H9 (cell line): ENCODE results near the gene FHIT. TPM values are rescaled to one million over a fixed set of nuclear protein-coding genes. Genes with fewer than 3 reads are reported as not detected.

ENCODE experiments used
- DNase-seq: peaks from one replicate; pipeline ENCODE4 v3.0.0-alpha.2; 2017
- H2AFZ ChIP-seq: one replicate; pipeline ENCODE4 v1.6.1; 2013; ENCODE audit warnings: mild to moderate bottlenecking, low read length, control low read depth, moderate library complexity
- H2AK5ac ChIP-seq: 2 replicates; pipeline ENCODE4 v1.6.1; 2013; ENCODE audit warnings: low read length, control low read depth, mixed read lengths; ENCODE audit not compliant: insufficient read length
- H2BK120ac ChIP-seq: one replicate; pipeline ENCODE4 v1.6.1; 2013; ENCODE audit warnings: low read depth, mild to moderate bottlenecking, low read length, control low read depth, inconsistent platforms; ENCODE audit not compliant: poor library complexity, severe bottlenecking
- H2BK12ac ChIP-seq: 2 replicates; pipeline ENCODE4 v1.6.1; 2013; ENCODE audit warnings: low read length, control low read depth, mixed read lengths, low read depth; ENCODE audit not compliant: insufficient read length
- H2BK15ac ChIP-seq: 2 replicates; pipeline ENCODE4 v1.6.1; 2013; ENCODE audit warnings: low read depth, low read length, control low read depth
- H2BK20ac ChIP-seq: one replicate; pipeline ENCODE4 v1.6.1; 2013; ENCODE audit warnings: low read depth, mild to moderate bottlenecking, low read length, control low read depth, inconsistent platforms; ENCODE audit not compliant: poor library complexity, severe bottlenecking
- H2BK5ac ChIP-seq: 2 replicates; pipeline ENCODE4 v1.6.1; 2013; ENCODE audit warnings: low read length, control low read depth, mixed read lengths; ENCODE audit not compliant: insufficient read length
- H3K14ac ChIP-seq: 2 replicates; pipeline ENCODE4 v1.6.1; 2013; ENCODE audit warnings: low read length, control low read depth; ENCODE audit not compliant: insufficient read depth
- H3K18ac ChIP-seq: 2 replicates; pipeline ENCODE4 v1.6.1; 2013; ENCODE audit warnings: low read depth, mild to moderate bottlenecking, mixed read lengths, low read length, control low read depth; ENCODE audit not compliant: insufficient read length
- H3K23ac ChIP-seq: 2 replicates; pipeline ENCODE4 v1.6.1; 2013; ENCODE audit warnings: low read length, control low read depth, mixed read lengths, low read depth; ENCODE audit not compliant: insufficient read length
- H3K23me2 ChIP-seq: 2 replicates; pipeline ENCODE4 v1.6.1; 2013; ENCODE audit warnings: low read depth, mild to moderate bottlenecking, mixed read lengths, low read length, control low read depth; ENCODE audit not compliant: insufficient read length, poor library complexity, severe bottlenecking
- H3K27ac ChIP-seq: 2 replicates; pipeline ENCODE4 v1.5.1; 2013; ENCODE audit warnings: low read length, control low read depth, mixed read lengths, low read depth; ENCODE audit not compliant: insufficient read length
- H3K27me3 ChIP-seq: 2 replicates; pipeline ENCODE4 v1.6.1; 2013; ENCODE audit warnings: low read length, control low read depth, inconsistent platforms; ENCODE audit not compliant: insufficient read depth
- H3K4ac ChIP-seq: 2 replicates; pipeline ENCODE4 v1.6.1; 2013; ENCODE audit warnings: low read depth, mild to moderate bottlenecking, control low read depth, inconsistent platforms, low read length, moderate library complexity
- H3K4me1 ChIP-seq: 2 replicates; pipeline ENCODE4 v1.6.1; 2013; ENCODE audit warnings: low read length, control low read depth, inconsistent platforms; ENCODE audit not compliant: insufficient read depth
- H3K4me2 ChIP-seq: 2 replicates; pipeline ENCODE4 v1.6.1; 2013; ENCODE audit warnings: low read length, control low read depth, mixed read lengths; ENCODE audit not compliant: insufficient read length, insufficient read depth
- H3K56ac ChIP-seq: 2 replicates; pipeline ENCODE4 v1.6.1; 2013; ENCODE audit warnings: low read depth, mild to moderate bottlenecking, mixed read lengths, low read length, control low read depth; ENCODE audit not compliant: insufficient read length
- H3K79me1 ChIP-seq: 2 replicates; pipeline ENCODE4 v1.6.1; 2013; ENCODE audit warnings: low read depth, mild to moderate bottlenecking, moderate library complexity, low read length, control low read depth, inconsistent platforms; ENCODE audit not compliant: insufficient read depth, poor library complexity, severe bottlenecking
- H3K79me2 ChIP-seq: 2 replicates; pipeline ENCODE4 v1.6.1; 2013; ENCODE audit warnings: low read length, control low read depth, inconsistent platforms; ENCODE audit not compliant: insufficient read depth
- H3K9ac ChIP-seq: 2 replicates; pipeline ENCODE4 v1.6.1; 2013; ENCODE audit warnings: low read length, control low read depth, mixed read lengths; ENCODE audit not compliant: insufficient read length; ENCODE audit errors: extremely low read depth
- H3K9me3 ChIP-seq: one replicate; pipeline ENCODE4 v1.6.1; 2013; ENCODE audit warnings: low read depth, low read length, inconsistent platforms; ENCODE audit not compliant: control insufficient read depth
- H3T11ph ChIP-seq: one replicate; pipeline ENCODE4 v1.6.1; 2013; ENCODE audit warnings: mild to moderate bottlenecking, low read length, control low read depth, inconsistent platforms
- H4K20me1 ChIP-seq: one replicate; pipeline ENCODE4 v1.6.1; 2013; ENCODE audit not compliant: control insufficient read depth, insufficient read length, insufficient read depth
- H4K5ac ChIP-seq: 2 replicates; pipeline ENCODE4 v1.6.1; 2013; ENCODE audit warnings: low read depth, mild to moderate bottlenecking, mixed read lengths, low read length, control low read depth; ENCODE audit not compliant: insufficient read length
- H4K8ac ChIP-seq: replicated peaks from 2 replicates; pipeline ENCODE4 v1.6.1; 2013; ENCODE audit warnings: low read length, control low read depth, mixed read lengths, low read depth; ENCODE audit not compliant: insufficient read length
- H4K91ac ChIP-seq: 2 replicates; pipeline ENCODE4 v1.6.1; 2013; ENCODE audit warnings: low read depth, mild to moderate bottlenecking, moderate library complexity, mixed read lengths, low read length, control low read depth; ENCODE audit not compliant: insufficient read length
- H3K27ac Mint-ChIP-seq, 3 experiments: 2 replicates in 2 of 3; 3 replicates in 1 of 3; pipeline ENCODE4 v1.8.0; 2020 to 2021; ENCODE audit warnings: mixed read lengths in 3 of 3, mild to moderate bottlenecking in 1 of 3, moderate library complexity in 1 of 3
- H3K27me3 Mint-ChIP-seq: 2 replicates; pipeline ENCODE4 v1.8.0; 2021; ENCODE audit warnings: low read depth, mild to moderate bottlenecking, moderate library complexity, mixed read lengths
- H3K36me3 Mint-ChIP-seq, 3 experiments: 2 replicates in 2 of 3; 3 replicates in 1 of 3; pipeline ENCODE4 v1.8.0; 2020 to 2021; ENCODE audit warnings: low read depth in 3 of 3, mixed read lengths in 3 of 3; ENCODE audit not compliant: insufficient read depth in 1 of 3
- H3K4me1 Mint-ChIP-seq, 2 experiments: 2 replicates each; pipeline ENCODE4 v1.8.0; 2020; ENCODE audit warnings: mixed read lengths in 2 of 2
- H3K4me3 Mint-ChIP-seq, 2 experiments: 2 replicates in 1 of 2; 3 replicates in 1 of 2; pipeline ENCODE4 v1.8.0; 2020 to 2021; ENCODE audit warnings: mild to moderate bottlenecking in 2 of 2, mixed read lengths in 2 of 2, moderate library complexity in 1 of 2
- H3K9me3 Mint-ChIP-seq, 2 experiments: 2 replicates in 1 of 2; 3 replicates in 1 of 2; pipeline ENCODE4 v1.8.0; 2020; ENCODE audit warnings: mild to moderate bottlenecking in 2 of 2, mixed read lengths in 2 of 2, moderate library complexity in 1 of 2
- WGBS: extraction: QIAGEN DNeasy Blood & Tissue Kit; methylation state at CpG from one replicate; pipeline ENCODE4 v1.1.7; 2013; ENCODE audit warnings: missing lambda C conversion rate, low lambda C conversion rate, mixed read lengths; ENCODE audit not compliant: insufficient read length; ENCODE audit errors: extremely low coverage; 5-methylcytosine and 5-hydroxymethylcytosine counted together
- total RNA-seq: library from RNA; stranded (reverse); gene quantifications from 2 replicates; pipeline ENCODE4 v1.2.1, GENCODE V29; 2021
- TF ChIP-seq, protein P1 (sequence below): fragments of 200-600 bp; sonication (generic); conservative IDR thresholded peaks from 3 replicates; pipeline ENCODE4 v1.8.0; 2021; ENCODE audit warnings: antibody characterized with exemption, mild to moderate bottlenecking

The FHIT gene
- total RNA-seq, 1 experiment from 2014 or later = 3.0 TPM

DNA sequence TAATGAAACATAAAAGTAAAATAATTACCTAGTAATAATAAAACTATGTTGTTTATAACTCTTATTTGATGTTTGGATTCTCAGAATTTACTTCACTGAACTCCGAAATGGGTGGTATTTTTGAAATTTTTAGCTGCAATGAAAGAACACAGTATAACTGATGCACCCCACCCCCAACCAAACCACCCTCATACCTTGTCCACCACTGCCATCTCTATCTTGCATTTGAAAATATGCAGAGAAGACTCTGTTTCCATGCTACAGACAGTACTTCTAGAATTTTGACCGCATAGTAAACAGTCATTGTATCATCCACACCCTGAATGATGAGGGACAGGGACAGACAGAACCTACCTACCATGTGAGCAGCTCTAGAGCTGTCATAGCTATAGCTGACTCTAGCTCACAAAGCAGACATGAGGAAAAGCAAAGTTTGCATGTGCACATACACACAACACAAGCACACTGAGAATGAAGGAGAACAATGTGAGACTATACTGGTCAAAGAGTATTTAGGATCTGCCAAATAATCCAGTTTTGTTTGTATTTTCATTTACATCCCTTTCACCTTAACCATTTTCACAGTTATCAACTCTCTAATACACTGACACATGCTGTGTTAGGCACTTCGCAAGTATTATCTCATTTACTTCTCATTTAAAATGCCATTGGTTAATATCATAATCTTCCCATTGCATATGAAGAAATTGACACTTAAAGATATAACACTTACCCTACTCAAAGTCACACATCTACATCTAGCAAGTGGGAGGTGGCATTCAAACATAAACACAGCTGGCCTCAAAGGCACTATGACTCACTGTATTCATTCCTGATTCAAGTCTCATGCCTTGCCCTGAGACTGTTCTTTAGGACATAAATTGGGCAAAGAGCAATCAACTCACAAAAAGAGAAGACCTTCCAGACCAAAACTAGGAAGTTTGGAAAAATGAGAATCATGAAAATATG, 1186.8 kb downstream of the FHIT start:
- no peak overlapping the region for H3K4me2 ChIP-seq
- no peak overlapping the region for H3K4me3 Mint-ChIP-seq
- H2BK20ac ChIP-seq = no peak overlapping the region
- no peaks in the 10 kb centered on the region for H3K27me3 ChIP-seq
- H2BK15ac ChIP-seq = no peak overlapping the region
- H4K20me1 ChIP-seq = no peaks in the 10 kb centered on the region
- H3K9ac ChIP-seq = no peak overlapping the region
- H4K5ac ChIP-seq = no peak overlapping the region
- H3K27ac Mint-ChIP-seq = no peak overlapping the region
- peaks cover 0 to 2% of the 10 kb centered on the region in 2 experiments; a peak in 1 of 4 replicates for H3K4me1 Mint-ChIP-seq
- H3K23ac ChIP-seq = no peak overlapping the region
- H3K36me3 Mint-ChIP-seq = no peaks in the 10 kb centered on the region
- no peaks in the 10 kb centered on the region for H3K23me2 ChIP-seq
- no peak overlapping the region for H3K27ac ChIP-seq
- no peaks in the 10 kb centered on the region for H3K4me1 ChIP-seq
- no peaks in the 10 kb centered on the region for H3K79me2 ChIP-seq
- H3K9me3 Mint-ChIP-seq = no peaks in the 10 kb centered on the region
- H4K91ac ChIP-seq = no peak overlapping the region
- no CpG with 5 or more reads among the region's 3 CpGs for WGBS
- no peak overlapping the region for H4K8ac ChIP-seq
- H3T11ph ChIP-seq = no peak overlapping the region
- H3K9me3 ChIP-seq = no peaks in the 10 kb centered on the region
- no peaks in the 10 kb centered on the region for H3K27me3 Mint-ChIP-seq
- H2BK5ac ChIP-seq = no peak overlapping the region
- H2BK12ac ChIP-seq = no peak overlapping the region
- no peak overlapping the region for H2AK5ac ChIP-seq
- H3K4ac ChIP-seq = no peak overlapping the region
- H3K79me1 ChIP-seq = no peaks in the 10 kb centered on the region
- H3K18ac ChIP-seq = no peak overlapping the region
- no peak overlapping the region for H3K56ac ChIP-seq
- no peak overlapping the region for H3K14ac ChIP-seq
- no peak overlapping the region for H2BK120ac ChIP-seq
- DNase-seq = no peak
- H2AFZ ChIP-seq = no peak overlapping the region
- TF ChIP-seq, protein P1, sequence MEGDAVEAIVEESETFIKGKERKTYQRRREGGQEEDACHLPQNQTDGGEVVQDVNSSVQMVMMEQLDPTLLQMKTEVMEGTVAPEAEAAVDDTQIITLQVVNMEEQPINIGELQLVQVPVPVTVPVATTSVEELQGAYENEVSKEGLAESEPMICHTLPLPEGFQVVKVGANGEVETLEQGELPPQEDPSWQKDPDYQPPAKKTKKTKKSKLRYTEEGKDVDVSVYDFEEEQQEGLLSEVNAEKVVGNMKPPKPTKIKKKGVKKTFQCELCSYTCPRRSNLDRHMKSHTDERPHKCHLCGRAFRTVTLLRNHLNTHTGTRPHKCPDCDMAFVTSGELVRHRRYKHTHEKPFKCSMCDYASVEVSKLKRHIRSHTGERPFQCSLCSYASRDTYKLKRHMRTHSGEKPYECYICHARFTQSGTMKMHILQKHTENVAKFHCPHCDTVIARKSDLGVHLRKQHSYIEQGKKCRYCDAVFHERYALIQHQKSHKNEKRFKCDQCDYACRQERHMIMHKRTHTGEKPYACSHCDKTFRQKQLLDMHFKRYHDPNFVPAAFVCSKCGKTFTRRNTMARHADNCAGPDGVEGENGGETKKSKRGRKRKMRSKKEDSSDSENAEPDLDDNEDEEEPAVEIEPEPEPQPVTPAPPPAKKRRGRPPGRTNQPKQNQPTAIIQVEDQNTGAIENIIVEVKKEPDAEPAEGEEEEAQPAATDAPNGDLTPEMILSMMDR = no peak
